ENCODE results near the gene IQGAP1.
A peak's percentile ranks its signal among the peaks of the same experiment; 100 is the strongest.

IQGAP1 gene

DNA sequence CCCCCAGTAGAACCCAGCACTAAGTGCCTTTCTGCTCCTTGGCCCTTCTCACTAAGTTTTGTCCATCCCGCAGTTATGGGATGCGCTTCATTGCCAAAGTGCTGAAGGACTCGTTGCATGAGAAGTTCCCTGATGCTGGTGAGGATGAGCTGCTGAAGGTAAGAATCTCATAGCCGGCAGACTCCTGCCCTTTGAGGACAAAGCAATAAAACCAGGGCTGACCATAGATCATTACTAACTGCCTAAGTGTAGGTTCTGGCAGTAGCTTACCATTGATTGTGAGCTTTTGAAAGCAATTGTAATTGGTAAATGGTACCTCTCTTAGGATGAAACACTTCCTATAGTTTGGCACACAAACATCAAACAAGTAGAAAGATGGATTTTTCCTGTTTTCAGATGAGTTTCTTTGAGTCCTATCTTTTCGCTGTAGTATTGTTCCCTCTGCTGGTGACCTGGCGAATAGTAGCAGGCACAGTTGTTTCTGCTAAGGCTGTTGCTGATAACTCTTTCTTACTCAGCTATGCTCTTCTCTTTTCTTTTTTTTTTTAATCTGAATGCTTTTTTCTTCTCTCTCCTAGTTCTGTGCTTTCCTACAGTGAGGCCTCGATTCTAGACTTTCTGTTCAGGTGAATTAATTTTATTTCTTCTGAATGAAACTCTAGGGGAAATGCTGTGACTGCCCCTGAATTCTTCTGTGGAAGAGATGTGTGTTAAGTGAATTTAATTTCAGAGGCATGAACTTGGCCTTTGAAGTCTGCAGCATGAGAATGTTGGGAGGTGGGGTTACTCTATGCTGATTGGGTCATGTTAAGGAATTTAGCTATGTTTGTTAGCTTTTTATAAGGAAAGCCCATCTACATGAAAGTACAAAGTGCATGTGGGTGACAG is 94.3 kb downstream of the IQGAP1 start:
- DNase-seq (ENCODE audit: extremely low read depth, insufficient read length) = no peak
- Histone ChIP-seq H3K36me3 (ENCODE audit: control insufficient read depth, insufficient read depth, low read length) (peaks cover 15% of the 10 kb centered on the region), H3K27me3 (replicated peaks; ENCODE audit: control insufficient read depth, insufficient read depth, low read length) (no peaks in the 10 kb centered on the region), H3K4me3 (replicated peaks; ENCODE audit: low read depth, low read length) (no peak overlapping the region)
- TF ChIP-seq, protein P1, sequence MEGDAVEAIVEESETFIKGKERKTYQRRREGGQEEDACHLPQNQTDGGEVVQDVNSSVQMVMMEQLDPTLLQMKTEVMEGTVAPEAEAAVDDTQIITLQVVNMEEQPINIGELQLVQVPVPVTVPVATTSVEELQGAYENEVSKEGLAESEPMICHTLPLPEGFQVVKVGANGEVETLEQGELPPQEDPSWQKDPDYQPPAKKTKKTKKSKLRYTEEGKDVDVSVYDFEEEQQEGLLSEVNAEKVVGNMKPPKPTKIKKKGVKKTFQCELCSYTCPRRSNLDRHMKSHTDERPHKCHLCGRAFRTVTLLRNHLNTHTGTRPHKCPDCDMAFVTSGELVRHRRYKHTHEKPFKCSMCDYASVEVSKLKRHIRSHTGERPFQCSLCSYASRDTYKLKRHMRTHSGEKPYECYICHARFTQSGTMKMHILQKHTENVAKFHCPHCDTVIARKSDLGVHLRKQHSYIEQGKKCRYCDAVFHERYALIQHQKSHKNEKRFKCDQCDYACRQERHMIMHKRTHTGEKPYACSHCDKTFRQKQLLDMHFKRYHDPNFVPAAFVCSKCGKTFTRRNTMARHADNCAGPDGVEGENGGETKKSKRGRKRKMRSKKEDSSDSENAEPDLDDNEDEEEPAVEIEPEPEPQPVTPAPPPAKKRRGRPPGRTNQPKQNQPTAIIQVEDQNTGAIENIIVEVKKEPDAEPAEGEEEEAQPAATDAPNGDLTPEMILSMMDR (IDR thresholded peaks at IDR 0.05; ENCODE audit: insufficient read depth, low read length, poor library complexity, severe bottlenecking) = peak; percentile 47

DNA sequence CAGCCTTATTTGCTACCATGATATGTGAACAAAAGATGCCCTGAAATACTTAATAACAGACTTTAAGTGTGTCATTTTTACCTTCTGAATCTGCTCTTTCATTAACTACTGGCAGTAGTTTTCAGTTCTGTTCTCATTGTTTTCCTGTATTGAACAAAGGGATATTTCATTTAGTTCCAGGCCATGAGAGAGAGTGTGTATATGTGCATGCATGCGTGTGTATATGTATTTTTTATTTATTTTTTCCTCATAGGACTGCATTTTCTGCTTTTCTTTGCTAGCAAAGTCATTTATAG is 94.9 kb downstream of the IQGAP1 start:
- peaks cover 18% of the 10 kb centered on the region for H3K36me3 ChIP-seq (ENCODE audit: control insufficient read depth, insufficient read depth, low read length)
- TF ChIP-seq, protein P1 (IDR thresholded peaks at IDR 0.05; ENCODE audit: insufficient read depth, low read length, poor library complexity, severe bottlenecking) = no peak
- no peak for DNase-seq (ENCODE audit: extremely low read depth, insufficient read length)
- H3K4me3 ChIP-seq (replicated peaks; ENCODE audit: low read depth, low read length) = no peak overlapping the region
- no peaks in the 10 kb centered on the region for H3K27me3 ChIP-seq (replicated peaks; ENCODE audit: control insufficient read depth, insufficient read depth, low read length)

DNA sequence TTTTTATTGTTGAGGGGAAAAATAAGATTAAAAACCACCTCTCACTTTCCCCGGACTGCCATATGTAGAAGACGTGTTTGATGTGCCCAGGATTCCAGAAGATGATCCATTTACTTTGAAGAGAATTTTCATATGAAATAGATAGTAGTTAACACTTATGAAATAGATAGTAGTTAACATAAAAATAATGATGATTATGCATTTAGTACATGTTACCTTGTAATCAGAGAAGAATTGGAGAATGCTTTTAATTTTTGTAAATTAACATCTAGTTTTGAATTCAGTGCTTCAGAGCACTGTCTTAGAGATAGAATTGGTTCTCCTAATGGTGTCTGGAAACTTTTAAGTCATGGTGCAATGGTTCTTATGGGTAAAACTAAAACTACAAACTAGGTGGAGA is 95.6 kb downstream of the IQGAP1 start:
- DNase-seq (ENCODE audit: extremely low read depth, insufficient read length) = no peak
- no peak overlapping the region for H3K4me3 ChIP-seq (replicated peaks; ENCODE audit: low read depth, low read length)
- peaks cover 20% of the 10 kb centered on the region for H3K36me3 ChIP-seq (ENCODE audit: control insufficient read depth, insufficient read depth, low read length)
- no peaks in the 10 kb centered on the region for H3K27me3 ChIP-seq (replicated peaks; ENCODE audit: control insufficient read depth, insufficient read depth, low read length)
- TF ChIP-seq, protein P1 (IDR thresholded peaks at IDR 0.05; ENCODE audit: insufficient read depth, low read length, poor library complexity, severe bottlenecking) = no peak

DNA sequence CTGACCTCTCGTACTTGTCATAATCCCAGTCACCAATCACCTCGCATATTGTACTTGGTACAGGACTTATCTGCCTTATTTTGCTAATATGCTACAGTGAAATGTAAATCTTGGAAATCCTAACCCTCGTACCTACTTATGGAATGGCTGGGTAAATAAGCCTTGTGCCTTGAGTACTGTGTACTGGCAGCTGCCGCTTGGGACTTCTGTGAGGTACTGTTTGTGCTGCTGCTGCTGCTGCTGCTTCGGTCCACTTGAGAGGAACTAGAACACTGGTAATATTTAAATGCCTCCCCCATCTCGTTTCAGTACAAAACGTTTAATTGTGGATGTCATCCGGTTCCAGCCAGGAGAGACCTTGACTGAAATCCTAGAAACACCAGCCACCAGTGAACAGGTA is 99.1 kb downstream of the IQGAP1 start:
- DNase-seq (ENCODE audit: extremely low read depth, insufficient read length) = no peak
- H3K27me3 ChIP-seq (replicated peaks; ENCODE audit: control insufficient read depth, insufficient read depth, low read length) = no peaks in the 10 kb centered on the region
- peaks cover 20% of the 10 kb centered on the region for H3K36me3 ChIP-seq (ENCODE audit: control insufficient read depth, insufficient read depth, low read length)
- TF ChIP-seq, protein P1 (IDR thresholded peaks at IDR 0.05; ENCODE audit: insufficient read depth, low read length, poor library complexity, severe bottlenecking) = no peak
- H3K4me3 ChIP-seq (replicated peaks; ENCODE audit: low read depth, low read length) = no peak overlapping the region

DNA sequence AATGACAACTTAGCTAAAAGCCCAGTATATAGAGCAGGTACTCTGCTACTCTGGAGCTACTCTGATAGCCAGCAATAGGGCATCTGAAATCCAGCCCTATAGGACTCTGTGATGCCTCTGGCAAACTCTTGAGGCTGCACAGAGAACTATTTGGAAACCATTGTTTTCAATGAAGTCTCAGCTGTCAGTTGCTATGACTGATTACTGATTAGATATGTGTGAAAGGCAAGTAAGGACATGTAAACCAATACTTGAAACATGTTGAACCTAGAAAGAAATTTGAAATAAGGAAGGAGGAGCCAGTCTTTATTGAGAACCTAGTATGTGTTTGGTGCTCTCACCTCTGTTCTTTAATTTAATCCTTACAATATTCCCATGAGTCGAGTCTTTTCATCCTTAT is 101.5 kb downstream of the IQGAP1 start:
- Histone ChIP-seq H3K27me3 (replicated peaks; ENCODE audit: control insufficient read depth, insufficient read depth, low read length) (no peaks in the 10 kb centered on the region), H3K36me3 (ENCODE audit: control insufficient read depth, insufficient read depth, low read length) (peaks cover 20% of the 10 kb centered on the region), H3K4me3 (replicated peaks; ENCODE audit: low read depth, low read length) (no peak overlapping the region)
- no peak for DNase-seq (ENCODE audit: extremely low read depth, insufficient read length)
- TF ChIP-seq, protein P1 (IDR thresholded peaks at IDR 0.05; ENCODE audit: insufficient read depth, low read length, poor library complexity, severe bottlenecking) = no peak
